Heart left ventricle (tissue), 13 donors: Measurements from ENCODE around the gene ZNF491.

Experiments used
- CTCF ChIP-seq, 12 donors: fragments of 200-600 bp; sonication (generic) in 4 of 12; IDR thresholded peaks; one replicate each; pipeline versions ENCODE4 v1.5.0 to v1.8.0; 2018 to 2022; ENCODE audit warnings: antibody characterized with exemption in 12 of 12, mild to moderate bottlenecking in 5 of 12
- POLR2A ChIP-seq, 2 donors: fragments of 450-650 bp; IDR thresholded peaks; one replicate each; pipeline ENCODE4 v1.6.1; 2017; ENCODE audit warnings: antibody characterized with exemption in 2 of 2, mild to moderate bottlenecking in 2 of 2, moderate library complexity in 2 of 2
- donor health status: ischemic (EF 13 %, LVEDD 7.1; RV severe dilation, severe dysfunction).
- donor health status: DM: no; HTN: yes; CAD: no.
- donor health status: DM: no; HTN: no; CAD: no.
- donor health status: ischemic (EF 25% LVEDD 6.9; RV normal size, moderate dysfunction).
- donor health status: ischemic (EF 25% LVEDD 5.7; RV mildly dilated, moderate dysfunction).
- donor health status: ischemic (EF 35%, LVEDD 5.7; RV mildly dilated, moderate dysfunction).
- donor health status: nonischemic (EF 11% LVEDD 7.7; RV severe dilation, severe dysfunction).
- donor health status: DM: yes; HTN: yes; CAD: no.
- donor health status: PGD.
- donor health status: ischemic (EF 29% LVEDD 5.4; RV normal size, mild dysfunction).
- donor health status: nonischemic (EF 23%, LVEDD 6.1; RV moderate dilation, normal function).

- TF ChIP-seq CTCF (IDR thresholded peaks at IDR 0.05) (no peak), POLR2A (IDR thresholded peaks at IDR 0.05) (no peak)
Observed at GRCh38 chr19:11784356-11784755, 14.0 kb upstream of the ZNF491 start.
